ENCODE data around the gene RNFT2. TPM values are rescaled to one million over a fixed set of nuclear protein-coding genes. Genes with fewer than 3 reads are reported as not detected.
A peak's percentile ranks its signal among the peaks of the same experiment; 100 is the strongest.

Gene RNFT2
- total and polyA plus RNA-seq, 2 donors: 4.4 to 9.7 TPM

DNA sequence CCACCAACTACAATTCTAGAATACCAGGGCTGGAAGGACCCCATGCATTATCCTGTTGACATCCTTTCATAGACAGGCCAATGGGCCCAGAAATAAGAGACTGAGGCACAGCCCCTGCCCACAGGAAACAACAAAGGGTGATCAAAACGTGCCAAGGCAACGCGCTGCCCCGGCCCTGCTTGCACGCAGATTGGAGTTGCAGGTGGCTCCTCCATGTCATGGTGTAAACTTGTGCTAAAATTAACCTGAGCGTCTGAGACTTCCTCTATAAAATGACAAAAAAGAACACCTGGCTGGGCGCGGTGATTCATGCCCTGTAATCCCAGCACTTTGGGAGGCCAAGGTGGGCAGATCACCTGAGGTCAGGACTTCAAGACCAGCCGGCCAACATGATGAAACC is 30.4 kb upstream of the RNFT2 start:
- peaks cover 0 to 8% of the 10 kb centered on the region in 2 donors for H3K9me3 ChIP-seq (ENCODE audit: control insufficient read depth in 2 of 2, insufficient read depth in 1 of 2, low read length in 1 of 2)
- H3K27ac ChIP-seq (ENCODE audit: low read depth in 1 of 2, low read length in 1 of 2): peak overlapping the region in 1 of 2 donors; percentile 59
- H3K36me3 ChIP-seq (ENCODE audit: control insufficient read depth in 2 of 2, insufficient read depth in 2 of 2, low read length in 1 of 2): no peaks in the 10 kb centered on the region
- H3K27me3 ChIP-seq (ENCODE audit: control insufficient read depth in 2 of 2, insufficient read depth in 1 of 2, low read length in 1 of 2): peaks cover 0 to 9% of the 10 kb centered on the region in 2 donors
- H3K4me1 ChIP-seq (ENCODE audit: control insufficient read depth in 2 of 2, insufficient read depth in 2 of 2, low read length in 2 of 2): peaks cover 28 to 49% of the 10 kb centered on the region in 2 donors
- 12% methylated on average over 9 of the region's 9 CpGs for WGBS
- peak in 5 of 9 donors; percentile 48 to 76 (median 59) for DNase-seq (ENCODE audit: low read depth in 6 of 9, low spot score in 9 of 9)
- no peak overlapping the region for H3K4me3 ChIP-seq (ENCODE audit: low read length in 2 of 2)

DNA sequence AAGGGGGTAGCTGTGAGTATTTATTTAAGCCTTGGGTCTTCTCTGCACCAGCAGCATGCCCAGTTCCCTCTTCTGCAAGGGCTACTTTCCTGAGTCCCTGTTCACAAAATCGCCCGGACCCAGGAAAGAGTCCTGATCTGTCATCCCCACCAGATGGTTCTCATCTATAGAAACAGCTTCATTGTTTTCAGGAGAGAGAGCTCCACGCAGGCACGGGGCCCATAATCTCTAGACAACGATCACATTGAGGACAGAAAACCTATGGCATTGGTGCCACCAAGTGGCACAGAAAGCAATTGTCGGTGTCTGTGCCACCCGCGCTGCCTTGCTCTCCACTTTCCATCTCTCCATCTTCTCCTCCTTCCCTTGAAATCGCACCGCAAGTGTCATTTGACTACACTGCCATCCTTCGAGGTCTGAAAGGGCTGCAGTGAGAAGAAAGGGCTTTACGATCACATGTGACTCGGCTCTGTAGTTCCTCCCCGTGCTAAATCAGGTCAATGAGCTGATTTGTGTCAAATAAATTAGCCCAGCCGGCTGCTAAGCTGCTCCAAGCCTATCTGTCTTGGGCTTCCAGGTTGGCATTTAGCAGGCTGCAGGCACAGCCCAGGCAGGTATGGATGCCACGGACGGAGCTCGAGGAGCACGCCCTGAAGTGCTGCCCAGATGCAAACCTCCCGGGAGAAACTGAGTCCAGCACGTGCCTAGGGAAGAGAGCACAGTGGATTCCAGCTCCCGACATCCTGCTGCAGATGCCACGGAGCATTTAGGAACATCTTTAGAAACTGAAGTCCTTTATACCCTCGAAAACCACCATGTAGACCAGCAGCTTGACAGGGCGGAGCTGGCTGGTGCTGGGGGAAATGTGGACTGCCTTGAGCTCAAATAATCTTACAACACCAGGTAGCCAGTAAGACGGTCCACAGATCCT is 29.0 kb upstream of the RNFT2 start:
- Histone ChIP-seq H3K36me3 (ENCODE audit: control insufficient read depth in 2 of 2, insufficient read depth in 2 of 2, low read length in 1 of 2) (peaks cover 0 to 3% of the 10 kb centered on the region in 2 donors), H3K9me3 (ENCODE audit: control insufficient read depth in 2 of 2, insufficient read depth in 1 of 2, low read length in 1 of 2) (peaks cover 0 to 8% of the 10 kb centered on the region in 2 donors), H3K4me1 (ENCODE audit: control insufficient read depth in 2 of 2, insufficient read depth in 2 of 2, low read length in 2 of 2) (peaks cover 28 to 49% of the 10 kb centered on the region in 2 donors), H3K4me3 (ENCODE audit: low read length in 2 of 2) (no peak overlapping the region), H3K27ac (ENCODE audit: low read depth in 1 of 2, low read length in 1 of 2) (peak overlapping the region in 1 of 2 donors; percentile 49), H3K27me3 (ENCODE audit: control insufficient read depth in 2 of 2, insufficient read depth in 1 of 2, low read length in 1 of 2) (peaks cover 0 to 9% of the 10 kb centered on the region in 2 donors)
- WGBS: 30% methylated on average over 26 of the region's 26 CpGs
- DNase-seq (ENCODE audit: low read depth in 6 of 9, low spot score in 9 of 9): peak in 8 of 9 donors; percentile 50 to 83 (median 60)

DNA sequence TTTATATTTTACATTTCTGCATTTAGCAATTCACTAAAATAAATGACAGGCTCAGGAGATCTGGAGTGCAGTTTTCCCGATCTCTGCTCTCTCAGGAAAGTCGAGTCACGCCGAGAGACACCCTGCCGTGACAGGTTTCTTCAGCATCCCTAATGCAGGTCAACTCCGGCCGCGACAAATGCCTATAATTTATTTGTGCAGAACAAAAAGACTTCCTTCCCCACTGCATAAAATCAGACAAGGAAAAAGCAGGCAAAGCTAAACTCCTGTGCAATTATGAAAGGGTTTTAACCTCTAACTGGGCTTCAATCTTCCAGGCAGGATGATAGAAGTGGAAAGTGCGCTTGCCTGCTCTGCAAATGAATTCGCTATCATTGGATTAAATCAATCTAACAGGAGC is 28.3 kb upstream of the RNFT2 start:
- peaks cover 0 to 9% of the 10 kb centered on the region in 2 donors for H3K27me3 ChIP-seq (ENCODE audit: control insufficient read depth in 2 of 2, insufficient read depth in 1 of 2, low read length in 1 of 2)
- DNase-seq (ENCODE audit: low read depth in 6 of 9, low spot score in 9 of 9): no peak
- no peak overlapping the region for H3K4me3 ChIP-seq (ENCODE audit: low read length in 2 of 2)
- H3K9me3 ChIP-seq (ENCODE audit: control insufficient read depth in 2 of 2, insufficient read depth in 1 of 2, low read length in 1 of 2): peaks cover 0 to 8% of the 10 kb centered on the region in 2 donors
- H3K4me1 ChIP-seq (ENCODE audit: control insufficient read depth in 2 of 2, insufficient read depth in 2 of 2, low read length in 2 of 2): peaks cover 28 to 51% of the 10 kb centered on the region in 2 donors
- WGBS: 70% methylated on average over 10 of the region's 10 CpGs
- H3K36me3 ChIP-seq (ENCODE audit: control insufficient read depth in 2 of 2, insufficient read depth in 2 of 2, low read length in 1 of 2): peaks cover 0 to 5% of the 10 kb centered on the region in 2 donors
- H3K27ac ChIP-seq (ENCODE audit: low read depth in 1 of 2, low read length in 1 of 2): no peak overlapping the region

DNA sequence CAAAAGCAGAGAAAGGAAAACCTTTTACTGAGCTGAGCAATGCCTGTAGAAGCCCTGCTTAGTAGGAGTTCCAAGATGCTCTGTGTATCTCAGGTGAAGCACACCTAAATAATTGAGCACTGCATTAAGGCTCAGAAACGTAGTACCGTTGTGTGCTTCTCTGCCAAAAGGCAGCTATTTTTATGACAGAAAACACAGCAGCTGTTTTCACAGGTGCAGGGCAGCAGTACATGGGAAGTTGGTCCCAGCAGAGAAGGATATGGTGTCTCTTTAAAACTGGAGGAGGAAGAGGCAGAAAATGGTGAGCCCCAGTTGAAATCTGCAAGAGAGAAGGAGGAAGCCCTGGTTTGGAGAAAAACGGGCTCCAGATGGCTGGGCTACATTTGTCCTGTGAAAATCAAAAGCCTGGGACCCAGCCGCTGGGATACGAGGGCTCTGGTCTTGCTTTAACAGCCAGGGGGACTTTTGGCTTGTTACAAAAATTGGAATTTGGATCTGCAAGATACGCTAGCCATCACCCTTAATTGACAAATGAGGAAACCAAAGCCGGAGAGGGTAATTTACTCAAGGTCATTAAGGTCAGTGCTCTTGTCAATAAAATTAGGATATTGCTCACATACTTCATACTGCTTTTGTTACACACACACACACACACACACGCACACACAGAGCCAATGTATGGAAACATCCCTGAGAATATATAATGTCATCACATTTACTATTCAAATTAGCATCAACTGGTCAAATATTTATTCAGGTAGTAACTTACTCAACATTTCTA is 27.6 kb upstream of the RNFT2 start:
- Histone ChIP-seq H3K9me3 (ENCODE audit: control insufficient read depth in 2 of 2, insufficient read depth in 1 of 2, low read length in 1 of 2) (peaks cover 0 to 8% of the 10 kb centered on the region in 2 donors), H3K36me3 (ENCODE audit: control insufficient read depth in 2 of 2, insufficient read depth in 2 of 2, low read length in 1 of 2) (peaks cover 6 to 10% of the 10 kb centered on the region in 2 donors), H3K27me3 (ENCODE audit: control insufficient read depth in 2 of 2, insufficient read depth in 1 of 2, low read length in 1 of 2) (peaks cover 0 to 9% of the 10 kb centered on the region in 2 donors), H3K4me1 (ENCODE audit: control insufficient read depth in 2 of 2, insufficient read depth in 2 of 2, low read length in 2 of 2) (peaks cover 28 to 51% of the 10 kb centered on the region in 2 donors), H3K27ac (ENCODE audit: low read depth in 1 of 2, low read length in 1 of 2) (peak overlapping the region in 1 of 2 donors; percentile 75), H3K4me3 (ENCODE audit: low read length in 2 of 2) (no peak overlapping the region)
- WGBS: 54% methylated on average over 8 of the region's 8 CpGs
- DNase-seq (ENCODE audit: low read depth in 6 of 9, low spot score in 9 of 9): peak in 6 of 9 donors; percentile 41 to 76 (median 52)

GRCh38 chr12:116712458-116713303 is 25.4 kb upstream of the RNFT2 start:
- H3K36me3 ChIP-seq (ENCODE audit: control insufficient read depth in 2 of 2, insufficient read depth in 2 of 2, low read length in 1 of 2): peaks cover 27 to 29% of the 10 kb centered on the region in 2 donors
- H3K9me3 ChIP-seq (ENCODE audit: control insufficient read depth in 2 of 2, insufficient read depth in 1 of 2, low read length in 1 of 2): peaks cover 0 to 6% of the 10 kb centered on the region in 2 donors
- H3K27me3 ChIP-seq (ENCODE audit: control insufficient read depth in 2 of 2, insufficient read depth in 1 of 2, low read length in 1 of 2): peaks cover 0 to 9% of the 10 kb centered on the region in 2 donors
- peak overlapping the region in 1 of 2 donors; percentile 40 for H3K27ac ChIP-seq (ENCODE audit: low read depth in 1 of 2, low read length in 1 of 2)
- H3K4me1 ChIP-seq (ENCODE audit: control insufficient read depth in 2 of 2, insufficient read depth in 2 of 2, low read length in 2 of 2): peaks cover 24 to 41% of the 10 kb centered on the region in 2 donors
- WGBS: 92% methylated on average over 17 of the region's 17 CpGs
- H3K4me3 ChIP-seq (ENCODE audit: low read length in 2 of 2): no peak overlapping the region
- DNase-seq (ENCODE audit: low read depth in 6 of 9, low spot score in 9 of 9): no peak

- H3K4me1 ChIP-seq (ENCODE audit: control insufficient read depth in 2 of 2, insufficient read depth in 2 of 2, low read length in 2 of 2): peaks cover 18 to 35% of the 10 kb centered on the region in 2 donors
- peaks cover 31 to 33% of the 10 kb centered on the region in 2 donors for H3K36me3 ChIP-seq (ENCODE audit: control insufficient read depth in 2 of 2, insufficient read depth in 2 of 2, low read length in 1 of 2)
- DNase-seq (ENCODE audit: low read depth in 6 of 9, low spot score in 9 of 9): no peak
- H3K27ac ChIP-seq (ENCODE audit: low read depth in 1 of 2, low read length in 1 of 2): no peak overlapping the region
- peaks cover 0 to 9% of the 10 kb centered on the region in 2 donors for H3K27me3 ChIP-seq (ENCODE audit: control insufficient read depth in 2 of 2, insufficient read depth in 1 of 2, low read length in 1 of 2)
- H3K9me3 ChIP-seq (ENCODE audit: control insufficient read depth in 2 of 2, insufficient read depth in 1 of 2, low read length in 1 of 2): peaks cover 0 to 5% of the 10 kb centered on the region in 2 donors
- WGBS: 97% methylated on average over 2 of the region's 2 CpGs
- H3K4me3 ChIP-seq (ENCODE audit: low read length in 2 of 2): no peak overlapping the region
Observed at GRCh38 chr12:116713527-116713926, 24.6 kb upstream of the RNFT2 start.

GRCh38 chr12:116714175-116714574 is 23.9 kb upstream of the RNFT2 start:
- WGBS: 96% methylated on average over 9 of the region's 9 CpGs

More at GRCh38 chr12:116714175-116714574, 23.9 kb upstream of the RNFT2 start:
- Histone ChIP-seq H3K9me3 (ENCODE audit: control insufficient read depth in 2 of 2, insufficient read depth in 1 of 2, low read length in 1 of 2) (peaks cover 0 to 4% of the 10 kb centered on the region in 2 donors), H3K27ac (ENCODE audit: low read depth in 1 of 2, low read length in 1 of 2) (peak overlapping the region in 1 of 2 donors; percentile 11), H3K4me3 (ENCODE audit: low read length in 2 of 2) (no peak overlapping the region), H3K4me1 (ENCODE audit: control insufficient read depth in 2 of 2, insufficient read depth in 2 of 2, low read length in 2 of 2) (peaks cover 12 to 28% of the 10 kb centered on the region in 2 donors), H3K27me3 (ENCODE audit: control insufficient read depth in 2 of 2, insufficient read depth in 1 of 2, low read length in 1 of 2) (peaks cover 0 to 7% of the 10 kb centered on the region in 2 donors), H3K36me3 (ENCODE audit: control insufficient read depth in 2 of 2, insufficient read depth in 2 of 2, low read length in 1 of 2) (peaks cover 35 to 36% of the 10 kb centered on the region in 2 donors)
- DNase-seq (ENCODE audit: low read depth in 6 of 9, low spot score in 9 of 9): no peak

Measured in thymus (tissue), 11 donors.